Measurements from ENCODE around the gene NEK7.

GRCh38 chr1:198108636-198109370 is 48.0 kb upstream of the NEK7 start:
- no peak for TF ChIP-seq SUZ12 (IDR thresholded peaks at IDR 0.05; ENCODE audit: extremely low read depth, insufficient read depth, insufficient read length)
- TF ChIP-seq ZNF274 (IDR thresholded peaks at IDR 0.05; ENCODE audit: low read depth, low read length): no peak

All from NT2/D1 (cell line).